ENCODE results near the gene PPP1R9B. TPM values are rescaled to one million over a fixed set of nuclear protein-coding genes. Genes with fewer than 3 reads are reported as not detected.

PPP1R9B gene
- total RNA-seq, 6 experiments from 2014 or later: 9.9 to 18.1 (median 12.0) TPM

GRCh38 chr17:50169881-50170459 is 19.5 kb upstream of the PPP1R9B start:
- intact Hi-C loops (cut with DNase I): loop anchor here (10.0 kb wide), 1 partner anchor 55 kb away; no protein-coding TSS in a partner anchor
- ATAC-seq (no peak), DNase-seq (no peak)
- Histone ChIP-seq H3K27me3 (no peaks in the 10 kb centered on the region), H3K9me3 (no peaks in the 10 kb centered on the region), H3K27ac (no peak overlapping the region), H3K4me3 (no peak overlapping the region), H3K4me1 (no peaks in the 10 kb centered on the region), H3K36me3 (no peaks in the 10 kb centered on the region)
- no peak for TF ChIP-seq POLR2A (IDR thresholded peaks at IDR 0.05)
- no peak for TF ChIP-seq CTCF (IDR thresholded peaks at IDR 0.05)
- WGBS (ENCODE audit: insufficient coverage, low coverage, low lambda C conversion rate, missing lambda C conversion rate): 67% methylated on average over 3 of the region's 9 CpGs

- no peaks in the 10 kb centered on the region for H3K9me3 ChIP-seq
- H3K27me3 ChIP-seq: no peaks in the 10 kb centered on the region
- no peak overlapping the region for H3K27ac ChIP-seq
- peak; percentile 33 to 88 (median 40) for TF ChIP-seq CTCF (IDR thresholded peaks at IDR 0.05)
- no peak for TF ChIP-seq POLR2A (IDR thresholded peaks at IDR 0.05)
- DNase-seq (peak in 1 of 3 donors; percentile 48), ATAC-seq (peak; percentile 64 to 86 (median 76))
- H3K4me1 ChIP-seq: no peaks in the 10 kb centered on the region
- no peak overlapping the region for H3K4me3 ChIP-seq
- 14% methylated on average over 10 of the region's 14 CpGs for WGBS (ENCODE audit: insufficient coverage, low coverage, low lambda C conversion rate, missing lambda C conversion rate)
- intact Hi-C loops (cut with DNase I): loop anchor here (10.0 kb wide), 1 partner anchor 54 kb away; no protein-coding TSS in a partner anchor
- H3K36me3 ChIP-seq: no peaks in the 10 kb centered on the region
Observed at GRCh38 chr17:50169121-50169764, 18.8 kb upstream of the PPP1R9B start.

GRCh38 chr17:50168319-50168718 is 17.8 kb upstream of the PPP1R9B start:
- no peaks in the 10 kb centered on the region for H3K4me1 ChIP-seq
- intact Hi-C loops (cut with DNase I): loop anchor here (10.0 kb wide), 1 partner anchor 54 kb away; no protein-coding TSS in a partner anchor
- no peak overlapping the region for H3K4me3 ChIP-seq
- H3K36me3 ChIP-seq: no peaks in the 10 kb centered on the region
- WGBS (ENCODE audit: insufficient coverage, low coverage, low lambda C conversion rate, missing lambda C conversion rate): 58% methylated on average over 6 of the region's 13 CpGs
- ATAC-seq: no peak
- TF ChIP-seq POLR2A (IDR thresholded peaks at IDR 0.05) (no peak), CTCF (IDR thresholded peaks at IDR 0.05) (no peak)
- no peaks in the 10 kb centered on the region for H3K9me3 ChIP-seq
- H3K27ac ChIP-seq: no peak overlapping the region
- no peaks in the 10 kb centered on the region for H3K27me3 ChIP-seq
- DNase-seq: no peak

GRCh38 chr17:50167371-50167770 is 16.9 kb upstream of the PPP1R9B start:
- DNase-seq (peak in 1 of 3 donors; percentile 55), ATAC-seq (no peak)
- Histone ChIP-seq H3K4me1 (no peaks in the 10 kb centered on the region), H3K36me3 (no peaks in the 10 kb centered on the region), H3K27ac (no peak overlapping the region), H3K9me3 (no peaks in the 10 kb centered on the region), H3K4me3 (no peak overlapping the region), H3K27me3 (no peaks in the 10 kb centered on the region)
- no CpG with 5 or more reads among the region's 19 CpGs for WGBS (ENCODE audit: insufficient coverage, low coverage, low lambda C conversion rate, missing lambda C conversion rate)
- TF ChIP-seq CTCF (IDR thresholded peaks at IDR 0.05) (no peak), POLR2A (IDR thresholded peaks at IDR 0.05) (no peak)
- intact Hi-C loops (cut with DNase I): loop anchor here (10.0 kb wide), 1 partner anchor 53 kb away; no protein-coding TSS in a partner anchor
